Measurements from ENCODE around the gene PPP4R2. TPM values are rescaled to one million over a fixed set of nuclear protein-coding genes. Genes with fewer than 3 reads are reported as not detected.
A peak's percentile ranks its signal among the peaks of the same experiment; 100 is the strongest.

PPP4R2 gene
- total RNA-seq, 5 donors from 2014 or later (not counting 1 experiment from before 2014, with no cell fraction given) = 53.3 to 70.6 (median 61.3) TPM

GRCh38 chr3:72951259-72951722 is 45.3 kb upstream of the PPP4R2 start:
- ATAC-seq (replicated peaks in 1 of 4) (peak in 1 of 4 experiments; percentile 40), DNase-seq (peak in 1 of 35 experiments; percentile 17)
- no peak overlapping the region for H3K27ac ChIP-seq (ENCODE audit: low read length)
- WGBS (ENCODE audit: insufficient coverage) = no CpG with 5 or more reads among the region's 6 CpGs
- H3K9me3 ChIP-seq = no peaks in the 10 kb centered on the region
- H3K36me3 Mint-ChIP-seq = no peaks in the 10 kb centered on the region
- H3K27me3 ChIP-seq (replicated peaks in 1 of 2; ENCODE audit: control insufficient read depth in 2 of 2, extremely low read depth in 1 of 2, insufficient read depth in 2 of 2, low read length in 1 of 2) = no peaks in the 10 kb centered on the region
- H3K27me3 Mint-ChIP-seq = no peaks in the 10 kb centered on the region
- peak overlapping the region in 1 of 2 donors; percentile 52 for H3K27ac Mint-ChIP-seq
- H3K9me3 Mint-ChIP-seq = no peaks in the 10 kb centered on the region
- no peak overlapping the region for H3K4me3 Mint-ChIP-seq
- no peaks in the 10 kb centered on the region for H3K36me3 ChIP-seq (ENCODE audit: control insufficient read depth in 2 of 2, extremely low read depth in 1 of 2, insufficient read depth in 1 of 2, low read length in 1 of 2)
- ChIA-PET CTCF (no interaction called here), POLR2A (no interaction called here)
- H3K4me1 ChIP-seq (ENCODE audit: control insufficient read depth in 1 of 2, extremely low read depth in 1 of 2, insufficient read depth in 2 of 2, low read length in 2 of 2) = peaks cover 3 to 11% of the 10 kb centered on the region in 2 experiments
- H3K4me3 ChIP-seq (ENCODE audit: control insufficient read depth in 1 of 2, extremely low read depth in 1 of 2, low read length in 1 of 2) = no peak overlapping the region
- H3K4me1 Mint-ChIP-seq = peaks cover 11 to 15% (median 14%) of the 10 kb centered on the region in 3 donors

GRCh38 chr3:72953325-72953956 is 43.2 kb upstream of the PPP4R2 start:
- DNase-seq (no peak), ATAC-seq (replicated peaks in 1 of 4) (no peak)
- ChIA-PET CTCF (no interaction called here), POLR2A (no interaction called here)
- H3K9me3 ChIP-seq = no peaks in the 10 kb centered on the region
- Mint-ChIP-seq H3K4me1 (peaks cover 11 to 15% (median 14%) of the 10 kb centered on the region in 3 donors), H3K27ac (no peak overlapping the region), H3K36me3 (no peaks in the 10 kb centered on the region), H3K4me3 (no peak overlapping the region), H3K9me3 (no peaks in the 10 kb centered on the region), H3K27me3 (no peaks in the 10 kb centered on the region)
- no peak overlapping the region for H3K4me3 ChIP-seq (ENCODE audit: control insufficient read depth in 1 of 2, extremely low read depth in 1 of 2, low read length in 1 of 2)
- H3K27me3 ChIP-seq (replicated peaks in 1 of 2; ENCODE audit: control insufficient read depth in 2 of 2, extremely low read depth in 1 of 2, insufficient read depth in 2 of 2, low read length in 1 of 2) = no peaks in the 10 kb centered on the region
- 92% methylated on average over 2 of the region's 7 CpGs for WGBS (ENCODE audit: insufficient coverage)
- no peak overlapping the region for H3K27ac ChIP-seq (ENCODE audit: low read length)
- no peaks in the 10 kb centered on the region for H3K36me3 ChIP-seq (ENCODE audit: control insufficient read depth in 2 of 2, extremely low read depth in 1 of 2, insufficient read depth in 1 of 2, low read length in 1 of 2)
- H3K4me1 ChIP-seq (ENCODE audit: control insufficient read depth in 1 of 2, extremely low read depth in 1 of 2, insufficient read depth in 2 of 2, low read length in 2 of 2) = peaks cover 3 to 11% of the 10 kb centered on the region in 2 experiments

- H3K4me3 ChIP-seq (ENCODE audit: control insufficient read depth in 1 of 2, extremely low read depth in 1 of 2, low read length in 1 of 2) = no peak overlapping the region
- no peak for DNase-seq
- Mint-ChIP-seq H3K4me3 (no peak overlapping the region), H3K36me3 (no peaks in the 10 kb centered on the region), H3K4me1 (peaks cover 19 to 20% (median 20%) of the 10 kb centered on the region in 3 donors), H3K27ac (no peak overlapping the region), H3K27me3 (no peaks in the 10 kb centered on the region), H3K9me3 (no peaks in the 10 kb centered on the region)
- CTCF ChIA-PET = no interaction called here
- no peaks in the 10 kb centered on the region for H3K9me3 ChIP-seq
- WGBS (ENCODE audit: insufficient coverage) = 64% methylated on average over 4 of the region's 8 CpGs
- ATAC-seq (replicated peaks in 1 of 4) = no peak
- peaks cover 0 to 4% of the 10 kb centered on the region in 2 experiments for H3K4me1 ChIP-seq (ENCODE audit: control insufficient read depth in 1 of 2, extremely low read depth in 1 of 2, insufficient read depth in 2 of 2, low read length in 2 of 2)
- no peaks in the 10 kb centered on the region for H3K27me3 ChIP-seq (replicated peaks in 1 of 2; ENCODE audit: control insufficient read depth in 2 of 2, extremely low read depth in 1 of 2, insufficient read depth in 2 of 2, low read length in 1 of 2)
- POLR2A ChIA-PET = no interaction called here
- H3K36me3 ChIP-seq (ENCODE audit: control insufficient read depth in 2 of 2, extremely low read depth in 1 of 2, insufficient read depth in 1 of 2, low read length in 1 of 2) = no peaks in the 10 kb centered on the region
- no peak overlapping the region for H3K27ac ChIP-seq (ENCODE audit: low read length)
Measured at GRCh38 chr3:72957297-72957696, 39.3 kb upstream of the PPP4R2 start.

- no peaks in the 10 kb centered on the region for H3K36me3 Mint-ChIP-seq
- DNase-seq (no peak), ATAC-seq (replicated peaks in 1 of 4) (no peak)
- H3K9me3 Mint-ChIP-seq = no peaks in the 10 kb centered on the region
- peaks cover 21 to 24% (median 23%) of the 10 kb centered on the region in 3 donors for H3K4me1 Mint-ChIP-seq
- H3K4me3 Mint-ChIP-seq = no peak overlapping the region
- peaks cover 0 to 4% of the 10 kb centered on the region in 2 experiments for H3K4me1 ChIP-seq (ENCODE audit: control insufficient read depth in 1 of 2, extremely low read depth in 1 of 2, insufficient read depth in 2 of 2, low read length in 2 of 2)
- no peak overlapping the region for H3K4me3 ChIP-seq (ENCODE audit: control insufficient read depth in 1 of 2, extremely low read depth in 1 of 2, low read length in 1 of 2)
- no peaks in the 10 kb centered on the region for H3K27me3 Mint-ChIP-seq
- CTCF ChIA-PET = interaction anchor here in 1 of 2 donors (0.6 kb wide), 1 partner anchor 52 kb away, joined by 3 read pairs; no protein-coding TSS in a partner anchor
- H3K27me3 ChIP-seq (replicated peaks in 1 of 2; ENCODE audit: control insufficient read depth in 2 of 2, extremely low read depth in 1 of 2, insufficient read depth in 2 of 2, low read length in 1 of 2) = no peaks in the 10 kb centered on the region
- no peak overlapping the region for H3K27ac ChIP-seq (ENCODE audit: low read length)
- POLR2A ChIA-PET = no interaction called here
- no peaks in the 10 kb centered on the region for H3K36me3 ChIP-seq (ENCODE audit: control insufficient read depth in 2 of 2, extremely low read depth in 1 of 2, insufficient read depth in 1 of 2, low read length in 1 of 2)
- H3K9me3 ChIP-seq = no peaks in the 10 kb centered on the region
- H3K27ac Mint-ChIP-seq = no peak overlapping the region
- whole genome bisulfite sequencing (ENCODE audit: insufficient coverage) = 100% methylated on average over 3 of the region's 5 CpGs
Measured at GRCh38 chr3:72959336-72959735, 37.3 kb upstream of the PPP4R2 start.

- no peak for DNase-seq
- no peaks in the 10 kb centered on the region for H3K36me3 Mint-ChIP-seq
- ATAC-seq (replicated peaks in 1 of 4) = peak in 1 of 4 experiments; percentile 28
- H3K27me3 Mint-ChIP-seq = no peaks in the 10 kb centered on the region
- no peaks in the 10 kb centered on the region for H3K36me3 ChIP-seq (ENCODE audit: control insufficient read depth in 2 of 2, extremely low read depth in 1 of 2, insufficient read depth in 1 of 2, low read length in 1 of 2)
- H3K9me3 ChIP-seq = no peaks in the 10 kb centered on the region
- peaks cover 37 to 40% (median 39%) of the 10 kb centered on the region in 3 donors for H3K4me1 Mint-ChIP-seq
- no peak overlapping the region for H3K4me3 ChIP-seq (ENCODE audit: control insufficient read depth in 1 of 2, extremely low read depth in 1 of 2, low read length in 1 of 2)
- no peak overlapping the region for H3K4me3 Mint-ChIP-seq
- ChIA-PET POLR2A (no interaction called here), CTCF (interaction anchor here in 1 of 2 donors (0.6 kb wide), 1 partner anchor 36 kb away, joined by 4 read pairs; no protein-coding TSS in a partner anchor)
- H3K4me1 ChIP-seq (ENCODE audit: control insufficient read depth in 1 of 2, extremely low read depth in 1 of 2, insufficient read depth in 2 of 2, low read length in 2 of 2) = peaks cover 15 to 17% of the 10 kb centered on the region in 2 experiments
- H3K27ac Mint-ChIP-seq = peak overlapping the region; percentile 74 to 76
- WGBS (ENCODE audit: insufficient coverage) = 59% methylated on average over 7 of the region's 7 CpGs
- H3K27me3 ChIP-seq (replicated peaks in 1 of 2; ENCODE audit: control insufficient read depth in 2 of 2, extremely low read depth in 1 of 2, insufficient read depth in 2 of 2, low read length in 1 of 2) = no peaks in the 10 kb centered on the region
- peak overlapping the region; percentile 48 for H3K27ac ChIP-seq (ENCODE audit: low read length)
- H3K9me3 Mint-ChIP-seq = no peaks in the 10 kb centered on the region
Measured at GRCh38 chr3:72960812-72961518, 35.6 kb upstream of the PPP4R2 start.

- POLR2A ChIA-PET = interaction anchor here in 1 of 2 donors (0.6 kb wide), 1 partner anchor 77 kb away, joined by 4 read pairs; no protein-coding TSS in a partner anchor
- WGBS (ENCODE audit: insufficient coverage) = 95% methylated on average over 2 of the region's 4 CpGs
- no peaks in the 10 kb centered on the region for H3K27me3 ChIP-seq (replicated peaks in 1 of 2; ENCODE audit: control insufficient read depth in 2 of 2, extremely low read depth in 1 of 2, insufficient read depth in 2 of 2, low read length in 1 of 2)
- H3K36me3 Mint-ChIP-seq = no peaks in the 10 kb centered on the region
- ATAC-seq (replicated peaks in 1 of 4) = no peak
- CTCF ChIA-PET = interaction anchor here in 1 of 2 donors (0.6 kb wide), 1 partner anchor 36 kb away, joined by 4 read pairs; no protein-coding TSS in a partner anchor
- peaks cover 17 to 20% of the 10 kb centered on the region in 2 experiments for H3K4me1 ChIP-seq (ENCODE audit: control insufficient read depth in 1 of 2, extremely low read depth in 1 of 2, insufficient read depth in 2 of 2, low read length in 2 of 2)
- no peaks in the 10 kb centered on the region for H3K36me3 ChIP-seq (ENCODE audit: control insufficient read depth in 2 of 2, extremely low read depth in 1 of 2, insufficient read depth in 1 of 2, low read length in 1 of 2)
- no peak overlapping the region for H3K4me3 Mint-ChIP-seq
- no peaks in the 10 kb centered on the region for H3K27me3 Mint-ChIP-seq
- peaks cover 42 to 48% (median 42%) of the 10 kb centered on the region in 3 donors for H3K4me1 Mint-ChIP-seq
- no peak overlapping the region for H3K4me3 ChIP-seq (ENCODE audit: control insufficient read depth in 1 of 2, extremely low read depth in 1 of 2, low read length in 1 of 2)
- H3K9me3 ChIP-seq = no peaks in the 10 kb centered on the region
- DNase-seq = no peak
- no peaks in the 10 kb centered on the region for H3K9me3 Mint-ChIP-seq
- H3K27ac ChIP-seq (ENCODE audit: low read length) = no peak overlapping the region
- peak overlapping the region; percentile 7 to 74 for H3K27ac Mint-ChIP-seq
Measured at GRCh38 chr3:72961752-72962151, 34.9 kb upstream of the PPP4R2 start.

All from T-cell (primary cell).